Embryonic facial prominence (tissue), 1 donor: ENCODE measurements around the gene SLC39A1.

ENCODE experiments used
- DNase-seq: peaks from one replicate; pipeline ENCODE4 v3.0.0-alpha.2; 2016; ENCODE audit errors: extremely low spot score

Gene SLC39A1

DNA sequence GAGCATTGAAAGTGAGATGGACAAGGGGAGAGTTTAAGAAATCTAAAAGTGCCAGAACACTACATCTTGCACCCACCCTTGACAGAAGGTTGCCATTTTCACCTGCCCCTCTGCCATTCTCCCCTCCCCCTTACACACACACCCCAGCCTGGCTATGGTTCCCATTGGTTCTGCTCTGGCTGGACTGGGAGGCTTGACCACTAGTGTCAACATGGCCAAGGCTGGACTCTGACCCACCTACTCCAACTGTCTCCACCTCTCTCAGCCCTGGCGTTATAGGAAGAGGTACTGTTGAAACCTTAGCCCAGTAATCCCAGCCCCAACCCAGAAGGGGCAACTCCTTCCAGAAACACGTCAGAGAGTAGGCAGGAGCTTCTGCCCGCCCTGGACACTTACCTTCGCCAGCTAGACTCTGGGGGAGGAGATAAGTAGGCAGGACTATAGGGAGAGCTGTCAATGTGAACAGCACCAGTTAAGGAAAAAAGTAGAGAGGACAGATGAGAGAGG, 9.4 kb downstream of the SLC39A1 start:
- DNase-seq = no peak

DNA sequence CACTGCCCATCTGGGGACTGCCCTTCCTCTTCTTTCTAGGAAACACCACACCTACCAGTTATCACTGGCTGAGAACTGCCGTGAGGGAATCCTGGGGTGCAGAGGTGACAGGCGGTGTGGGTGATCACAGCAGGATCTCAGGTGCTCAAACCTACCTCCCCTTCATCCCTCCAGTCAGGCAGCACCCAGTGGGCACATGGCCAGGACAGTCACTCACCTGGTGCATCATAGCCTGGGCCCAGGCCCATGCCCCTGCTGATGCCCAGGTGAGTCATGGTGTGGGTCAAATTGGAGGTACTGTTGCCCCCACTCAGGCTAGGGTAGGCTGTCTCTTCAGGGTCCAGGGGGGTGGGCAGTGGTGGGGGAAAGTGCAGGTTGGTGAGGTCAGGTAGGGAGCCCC, 11.5 kb downstream of the SLC39A1 start:
- DNase-seq = no peak

DNA sequence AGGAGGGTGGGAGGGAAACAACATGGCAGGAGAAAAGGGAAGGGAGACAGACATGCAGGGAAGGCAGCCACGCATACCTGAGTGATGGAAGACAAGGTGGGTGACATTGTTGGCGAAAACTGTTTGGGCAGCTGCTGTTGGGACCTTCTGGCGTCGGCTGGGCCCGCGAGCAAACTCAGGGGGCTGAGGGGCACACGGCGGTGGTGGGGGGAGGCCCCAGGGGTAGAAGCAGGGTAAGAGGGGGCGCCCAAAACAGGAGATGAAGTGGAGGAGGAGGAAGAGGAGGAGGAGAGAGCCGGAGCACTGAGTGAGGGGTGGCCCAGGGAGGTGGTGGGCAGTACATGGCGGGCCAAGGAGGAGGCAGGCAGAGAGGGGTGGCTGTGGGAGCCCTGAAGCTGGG, 12.2 kb downstream of the SLC39A1 start:
- no peak for DNase-seq

DNA sequence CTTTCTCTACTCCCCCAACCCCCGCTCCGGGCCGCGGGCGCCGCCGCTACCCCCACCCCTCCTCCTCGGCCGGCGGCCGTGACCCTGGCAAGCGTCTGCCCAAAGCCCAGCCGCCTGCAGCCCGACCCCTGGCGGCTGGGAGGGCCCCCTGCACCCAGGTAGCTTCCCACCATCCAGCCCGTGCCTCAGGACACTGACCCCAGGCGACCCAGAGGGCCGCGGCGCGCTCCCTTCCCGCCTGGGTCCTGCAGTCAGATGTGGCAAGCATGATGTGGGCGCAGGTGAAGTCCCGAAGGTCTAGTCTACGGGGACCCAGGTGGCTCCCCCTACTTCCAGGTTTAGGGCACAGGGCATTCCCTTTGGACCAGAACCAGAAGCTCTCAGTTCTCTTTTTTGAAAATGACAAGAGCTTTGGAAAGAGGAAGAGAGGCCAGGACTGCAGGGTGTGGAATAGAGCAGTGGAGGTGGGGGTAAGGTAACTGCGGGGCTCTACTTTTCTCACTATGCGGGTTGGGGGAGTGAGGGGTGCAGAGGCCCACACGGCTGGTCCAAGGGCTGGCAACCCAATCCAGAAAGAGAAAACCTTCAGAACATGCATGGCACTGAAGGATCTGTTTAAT, 16.6 kb downstream of the SLC39A1 start, which contains the start of gene DENND4B:
TSS of gene DENND4B (minus strand) at position 97 of the 620 bp plus-strand sequence. CDS start 2,344 bp downstream, outside the sequence.
- DNase-seq = no peak

DNA sequence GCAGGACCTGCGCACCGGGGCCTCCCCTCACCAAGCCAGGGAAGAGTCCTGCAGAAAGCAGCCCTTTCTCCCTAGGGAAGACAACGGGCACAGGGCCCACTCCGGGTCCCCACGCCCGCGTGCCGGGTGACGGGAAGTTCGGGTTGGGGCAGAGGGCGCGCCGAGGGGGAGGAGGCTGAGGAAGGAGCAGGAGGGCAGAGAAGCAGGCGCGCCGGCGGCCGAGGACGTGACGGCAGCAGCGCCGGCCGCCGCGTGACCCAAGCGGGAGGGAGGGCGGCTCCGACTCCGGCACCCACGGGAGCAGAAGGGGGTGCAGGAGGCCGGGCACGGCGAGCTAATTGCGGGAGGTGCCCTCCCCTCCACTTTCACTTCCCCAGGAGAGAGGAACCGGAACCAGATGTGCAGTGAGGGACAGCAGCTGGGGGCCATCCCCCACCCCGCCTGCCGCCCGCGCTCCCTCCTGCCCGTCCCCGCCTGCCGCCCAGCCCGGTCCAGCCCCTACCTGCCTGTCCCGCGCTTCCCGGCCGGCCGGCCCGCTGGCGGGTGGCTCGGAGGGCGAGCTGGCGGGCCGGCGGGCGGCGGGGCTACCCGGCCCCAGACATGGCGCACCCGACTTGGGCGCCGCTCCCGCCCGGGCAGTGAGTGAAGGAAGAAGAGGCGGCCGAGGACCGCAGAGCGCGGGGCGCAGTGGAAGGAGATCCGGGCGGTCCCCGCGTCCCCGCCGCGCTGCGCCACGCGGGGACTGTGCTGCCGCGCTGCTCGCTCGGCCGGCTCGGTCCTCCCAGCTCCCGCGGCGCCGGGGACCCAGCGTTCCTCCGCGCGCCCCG, 17.3 kb downstream of the SLC39A1 start:
- DNase-seq = no peak

DNA sequence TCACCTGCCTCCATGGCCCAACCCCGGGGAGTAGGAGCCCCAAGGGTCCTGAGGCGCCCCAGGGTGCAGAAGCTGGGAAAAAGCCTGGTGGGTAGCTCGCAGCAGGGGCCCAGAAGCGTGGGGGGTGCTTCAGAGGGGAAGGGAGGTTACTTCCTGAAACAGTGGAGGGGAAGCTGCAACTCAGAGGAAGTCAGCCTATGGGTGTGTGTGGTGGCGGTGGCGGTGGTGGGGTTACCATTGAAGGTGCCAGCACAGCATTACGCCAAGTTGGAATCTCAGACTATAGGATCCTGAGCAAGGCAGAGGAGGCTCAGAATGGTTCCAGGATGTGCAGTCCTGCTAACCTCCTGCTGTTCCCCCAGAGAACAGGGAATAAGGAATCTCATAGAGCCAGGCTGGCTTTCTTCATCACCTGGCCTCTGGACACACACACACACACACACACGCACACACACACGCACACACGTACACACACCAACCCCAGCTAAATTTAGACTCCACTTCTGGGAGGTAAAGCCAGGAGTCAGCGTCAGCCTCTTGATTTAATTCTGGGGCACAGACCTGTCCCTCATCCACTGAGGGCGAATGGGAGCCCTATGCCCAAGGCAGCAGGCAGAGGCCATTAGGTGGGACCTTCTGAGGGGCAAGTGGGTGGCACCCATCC, 18.1 kb downstream of the SLC39A1 start:
- DNase-seq = no peak

DNA sequence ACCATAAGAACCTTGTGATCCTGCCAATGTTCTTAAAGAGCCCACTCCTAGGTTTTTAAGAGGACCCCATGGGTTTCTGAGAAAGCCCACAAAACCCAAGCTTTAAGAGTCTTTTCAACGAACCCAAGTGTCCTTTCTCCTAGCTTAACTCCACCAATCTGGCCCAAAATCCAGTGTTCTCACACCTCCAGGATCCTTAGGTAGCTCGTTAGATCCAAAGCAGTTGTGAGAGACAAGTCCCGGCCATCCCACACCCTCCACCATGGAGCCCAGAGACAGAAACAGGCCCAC, 18.6 kb downstream of the SLC39A1 start:
- no peak for DNase-seq

DNA sequence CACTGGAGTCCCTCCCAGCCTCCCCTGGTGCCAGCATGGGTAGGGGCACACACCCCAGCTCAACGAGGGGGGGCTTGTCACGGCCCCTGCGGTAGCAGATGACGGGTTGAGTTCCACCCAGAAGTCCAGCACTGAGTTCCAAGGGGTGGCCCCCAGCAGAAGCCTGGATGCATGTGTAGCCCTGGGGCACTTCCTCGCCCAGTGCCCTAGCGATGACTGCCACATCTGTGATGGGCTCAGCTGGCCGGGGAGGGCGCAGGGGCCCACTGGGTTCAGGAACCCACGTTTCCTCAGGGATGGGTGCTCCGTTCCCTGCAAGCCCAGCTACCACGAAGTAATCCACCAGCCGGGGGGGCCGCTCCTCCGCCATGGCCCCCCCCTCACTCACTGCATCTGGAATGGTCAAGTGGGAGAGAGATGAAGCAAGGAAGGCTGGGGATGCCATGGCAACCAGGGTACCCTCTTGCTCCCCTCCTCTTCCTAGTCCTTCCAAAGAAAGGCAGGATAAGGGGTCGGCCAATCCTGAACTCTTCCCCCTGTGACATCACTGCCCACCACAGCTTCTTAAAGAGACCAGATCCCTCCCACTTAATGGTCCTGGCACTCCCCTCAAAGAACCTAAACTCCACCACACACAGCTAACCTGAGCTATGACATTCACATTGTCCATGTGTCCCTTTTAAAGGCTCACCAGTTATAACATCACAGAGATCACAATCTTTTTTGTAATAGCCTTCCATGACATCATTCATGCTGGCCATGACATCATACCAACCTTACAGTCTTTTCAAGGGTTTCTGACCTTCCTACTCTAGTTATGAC, 19.1 kb downstream of the SLC39A1 start:
- no peak for DNase-seq

DNA sequence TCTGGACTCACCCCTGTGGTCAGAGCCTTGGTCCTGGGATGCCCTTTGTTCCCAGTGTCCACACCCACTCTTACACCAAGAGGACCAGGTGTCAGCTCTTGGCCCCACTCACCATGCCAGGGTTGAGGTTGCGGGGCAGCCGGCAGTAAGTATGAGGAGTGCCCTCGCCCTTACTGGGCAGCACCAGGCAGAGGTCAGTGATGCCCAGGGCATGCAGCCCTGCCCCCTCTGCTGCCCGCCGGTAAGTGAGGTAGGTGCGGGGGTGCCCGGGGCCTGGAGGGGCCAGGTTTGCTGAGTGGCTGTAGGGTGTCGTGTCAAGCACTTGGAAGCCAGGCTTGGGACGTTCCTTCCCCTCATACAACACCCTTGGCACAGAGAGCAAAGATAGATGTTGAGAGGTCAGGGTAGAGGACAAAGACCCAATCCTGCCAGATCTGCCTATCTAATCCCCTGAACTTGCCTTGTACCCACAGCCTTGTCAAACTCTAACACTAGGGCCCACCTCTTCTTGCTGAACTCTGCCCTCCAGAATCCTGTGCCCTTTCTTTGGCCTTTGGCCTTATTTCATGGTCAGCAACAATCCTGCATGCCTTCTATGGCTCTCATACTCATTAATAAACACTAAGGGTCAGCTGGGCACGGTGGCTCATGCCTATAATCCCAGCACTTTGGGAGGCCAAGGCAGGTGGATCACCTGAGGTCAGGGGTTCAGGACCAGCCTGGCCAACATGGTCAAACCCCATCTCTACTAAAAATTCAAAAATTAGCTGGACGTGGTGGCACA, 20.4 kb downstream of the SLC39A1 start:
- no peak for DNase-seq

DNA sequence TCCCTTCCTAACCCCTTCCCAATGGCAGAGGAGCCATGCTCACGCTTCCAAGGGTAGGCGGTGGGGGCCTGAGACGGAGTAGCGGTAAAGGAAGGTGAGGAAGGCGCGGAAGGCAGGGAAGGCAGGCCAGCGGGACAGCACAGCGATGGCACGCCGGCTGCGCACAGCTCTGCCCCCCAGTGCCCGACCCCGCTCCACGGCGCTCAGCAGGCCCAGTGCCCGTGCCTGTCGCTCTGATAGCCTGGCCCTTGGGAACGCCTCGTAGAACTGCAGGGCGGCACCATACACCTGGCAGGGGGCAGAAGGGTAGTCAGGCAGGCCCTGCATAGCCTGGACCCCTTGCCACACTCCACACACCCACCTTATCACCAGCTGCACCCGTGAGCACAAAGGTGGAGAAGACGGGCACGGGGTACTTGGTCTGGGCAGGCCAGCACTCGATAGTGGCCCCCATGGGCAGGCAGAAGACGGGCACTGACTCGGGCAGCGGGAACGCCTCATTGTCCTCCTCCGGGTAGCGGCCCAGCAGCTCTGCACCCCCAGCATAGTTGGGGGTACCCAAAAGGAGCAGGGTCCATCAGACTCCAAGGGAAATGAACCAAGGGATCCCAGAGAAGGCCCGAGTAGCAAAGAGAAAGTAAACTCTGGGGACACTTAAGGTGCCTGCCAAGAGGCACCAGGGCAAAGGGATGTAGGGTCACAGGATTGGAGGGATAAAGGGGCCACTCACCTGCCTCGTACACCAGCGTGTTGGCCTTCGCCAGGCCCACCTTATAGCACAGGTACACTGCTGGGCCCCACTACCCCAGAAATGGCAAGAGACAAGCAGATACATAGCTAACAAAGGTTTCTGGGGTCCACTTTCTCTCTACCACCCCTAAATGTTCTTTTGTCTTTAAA, 21.3 kb downstream of the SLC39A1 start:
- DNase-seq = no peak

DNA sequence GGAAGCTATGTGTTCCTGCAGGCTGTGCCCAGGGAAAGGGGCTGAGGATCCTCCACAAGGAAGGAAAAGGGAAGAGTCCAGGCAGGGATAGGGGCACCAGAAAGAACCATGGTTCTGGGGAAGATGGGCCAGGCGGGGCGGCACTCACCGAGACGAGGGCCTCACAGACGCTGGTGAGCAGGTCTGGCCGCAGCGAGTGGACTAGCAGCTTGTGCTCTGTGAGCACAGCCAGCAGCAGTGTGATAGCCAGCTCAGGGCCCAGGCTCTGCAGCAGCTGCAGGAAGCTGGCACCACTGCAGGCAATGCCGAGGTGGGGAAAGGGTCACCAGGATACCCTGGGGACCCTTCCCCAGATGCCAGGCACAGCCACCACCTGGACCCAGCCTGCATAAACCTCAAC, 22.6 kb downstream of the SLC39A1 start:
- no peak for DNase-seq

DNA sequence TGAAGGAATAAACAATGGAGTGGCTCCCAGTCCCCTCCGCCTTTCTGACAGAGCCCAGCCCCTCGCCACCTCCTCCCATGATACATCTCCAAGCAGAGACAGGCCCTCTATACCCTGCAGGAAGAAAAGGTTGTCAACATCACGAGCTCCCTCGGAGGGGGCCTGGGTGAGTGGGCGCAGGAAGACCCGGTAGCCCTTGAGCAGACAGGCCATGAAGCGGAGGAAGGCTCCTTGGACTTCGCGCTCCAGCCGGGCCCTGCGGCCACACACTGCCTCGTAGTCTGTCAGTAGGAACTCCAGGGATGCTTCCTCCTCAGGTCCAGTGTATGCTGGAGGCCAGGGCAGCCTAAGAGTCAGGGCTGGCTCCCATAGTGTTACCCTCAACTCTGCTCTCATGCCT, 23.9 kb downstream of the SLC39A1 start:
- DNase-seq = no peak

DNA sequence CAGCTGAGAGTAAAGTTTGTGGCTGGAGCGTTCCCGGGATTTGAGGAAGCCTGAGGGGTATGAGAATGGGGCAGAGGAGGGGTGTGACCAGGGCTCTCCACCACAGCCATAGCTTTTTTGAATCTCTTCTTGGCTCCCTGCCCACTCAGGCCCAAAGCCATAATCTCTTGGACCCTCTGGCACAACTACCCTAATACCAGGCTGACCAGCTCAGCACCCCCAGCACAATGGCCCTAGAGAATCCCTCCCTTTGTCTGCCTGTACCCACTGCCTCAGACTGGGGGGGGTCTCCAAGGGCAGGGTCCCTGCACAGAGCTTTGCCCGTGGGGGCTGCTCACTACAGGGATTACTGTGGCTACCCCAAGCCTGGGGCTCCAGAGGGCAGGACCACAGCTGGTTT, 24.3 kb downstream of the SLC39A1 start:
- no peak for DNase-seq

DNA sequence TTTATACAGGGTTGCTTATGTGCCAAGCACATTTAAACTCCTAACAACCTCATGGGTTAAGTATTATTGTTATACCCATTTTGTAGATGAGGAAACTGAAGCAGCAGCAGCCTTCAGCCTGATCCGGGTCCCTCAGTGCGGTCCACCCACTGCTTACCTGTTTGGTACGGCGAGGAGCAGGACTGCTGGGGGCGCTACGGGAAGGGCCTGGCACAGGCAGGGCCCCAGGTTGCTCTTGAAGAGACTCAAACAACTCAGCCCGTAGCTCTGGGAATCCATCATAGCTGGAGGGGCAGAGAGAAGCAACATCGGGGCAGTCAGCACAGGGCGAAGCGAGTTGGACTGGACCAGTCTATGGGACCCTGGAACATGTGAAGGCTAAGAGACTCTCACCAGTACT, 26.0 kb downstream of the SLC39A1 start:
- no peak for DNase-seq

DNA sequence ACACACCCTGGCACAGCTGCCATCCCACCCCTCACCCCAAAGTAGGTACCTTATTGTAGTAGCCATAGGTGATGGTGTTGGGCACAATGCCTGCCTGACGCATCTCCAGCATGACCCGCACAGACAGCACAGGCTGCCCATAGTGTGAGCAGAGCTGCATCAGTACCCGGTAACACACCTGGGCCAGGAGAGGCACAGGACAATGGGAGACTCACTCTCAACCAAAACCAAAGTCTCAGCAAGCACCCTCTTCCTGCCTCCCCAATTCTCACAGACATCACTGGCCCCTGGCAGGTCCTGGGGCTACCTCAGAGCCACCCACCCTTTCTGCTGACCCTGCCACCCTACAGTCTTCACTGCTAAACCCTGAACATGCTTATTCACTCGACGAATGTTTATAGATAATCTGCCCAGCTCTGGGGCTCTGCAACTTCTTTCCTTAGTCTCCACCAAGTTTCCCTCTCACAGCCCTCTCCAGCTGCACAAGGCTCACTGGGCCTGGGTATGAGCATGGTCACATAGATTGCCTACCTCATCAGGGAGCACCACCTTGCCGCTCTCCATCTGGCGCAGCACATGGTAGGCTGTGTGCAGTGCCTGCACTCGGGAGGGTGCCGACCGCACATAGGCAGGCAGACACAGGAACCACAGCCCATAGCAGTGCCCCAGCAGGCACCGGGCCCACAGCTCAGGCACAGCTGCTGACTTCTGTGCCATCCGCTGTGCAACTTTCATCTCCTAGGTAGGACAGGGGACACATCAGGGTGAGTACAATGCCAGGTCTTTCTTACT, 27.1 kb downstream of the SLC39A1 start:
- DNase-seq = no peak

DNA sequence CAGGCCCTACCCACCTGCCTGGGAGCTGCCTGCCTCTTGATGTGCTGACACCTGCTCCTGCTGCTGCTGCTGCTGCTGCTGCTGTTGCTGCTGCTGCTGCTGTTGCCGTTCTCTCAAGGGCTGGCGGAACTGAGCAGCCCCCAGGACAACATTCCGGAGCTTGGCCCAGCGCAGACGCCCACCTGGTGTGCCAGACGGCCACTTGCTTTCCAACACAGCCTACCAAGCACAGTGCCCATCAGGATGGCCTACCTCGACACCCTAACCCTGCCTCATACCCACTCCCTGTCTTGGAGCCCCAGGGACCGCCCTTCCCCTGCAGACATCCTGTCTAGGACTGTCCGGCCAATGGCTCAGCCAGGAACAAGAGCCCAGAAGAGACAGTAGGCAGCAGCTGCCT, 28.6 kb downstream of the SLC39A1 start:
- DNase-seq = no peak

DNA sequence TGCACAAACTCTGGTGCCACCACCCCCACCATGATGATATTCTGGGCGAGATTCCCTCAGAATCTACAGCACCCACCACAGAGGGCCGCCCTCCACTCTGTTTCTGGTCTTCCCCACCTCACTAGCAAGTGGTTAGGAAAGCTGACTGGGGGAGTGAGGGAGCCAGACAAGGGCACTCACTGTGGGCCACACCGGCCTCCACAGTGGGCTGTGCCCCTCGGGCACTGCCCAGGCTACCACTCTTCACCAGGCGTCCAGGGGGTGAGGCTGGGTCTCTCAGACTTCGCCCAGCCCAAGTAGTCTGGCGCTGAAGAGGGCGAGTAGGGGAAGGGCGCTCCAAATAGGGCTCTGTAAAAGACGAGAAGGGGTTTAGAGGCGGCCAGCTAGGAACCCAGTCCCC, 29.4 kb downstream of the SLC39A1 start:
- DNase-seq = no peak

DNA sequence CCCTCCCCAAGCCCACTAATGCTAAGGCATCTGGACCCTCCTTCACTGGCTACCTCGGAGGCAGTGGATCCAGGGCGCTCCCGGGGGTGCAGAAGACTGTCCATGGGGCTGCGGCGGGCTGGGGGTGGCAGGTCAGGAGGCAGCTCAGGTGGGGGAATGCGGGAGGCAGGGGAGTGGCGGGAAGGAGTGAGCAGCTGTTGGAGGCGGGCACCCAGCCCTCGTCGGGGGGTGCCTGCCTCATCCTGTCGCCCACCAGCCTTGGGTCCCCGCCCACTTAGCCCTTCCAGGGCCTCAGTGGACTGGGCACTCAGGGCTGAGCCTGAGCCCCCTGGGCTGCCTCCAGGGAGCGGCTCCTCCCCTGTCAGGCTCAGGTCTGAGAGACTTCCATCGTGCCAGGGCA, 29.9 kb downstream of the SLC39A1 start:
- DNase-seq = no peak
